ENCODE data around the gene TF.

The TF gene

GRCh38 chr3:133733226-133733625 is 13.0 kb upstream of the TF start:
- H3K27me3 ChIP-seq (replicated peaks; ENCODE audit: control insufficient read depth, insufficient read depth, low read length) = no peaks in the 10 kb centered on the region
- H3K36me3 ChIP-seq (ENCODE audit: control insufficient read depth, insufficient read depth, low read length) = no peaks in the 10 kb centered on the region
- no peak for DNase-seq (ENCODE audit: extremely low read depth, insufficient read length)
- H3K4me3 ChIP-seq (replicated peaks; ENCODE audit: low read depth, low read length) = no peak overlapping the region
- TF ChIP-seq CTCF (IDR thresholded peaks at IDR 0.05; ENCODE audit: insufficient read depth, low read length, poor library complexity, severe bottlenecking) = no peak

- TF ChIP-seq CTCF (IDR thresholded peaks at IDR 0.05; ENCODE audit: insufficient read depth, low read length, poor library complexity, severe bottlenecking) = no peak
- no peak overlapping the region for H3K4me3 ChIP-seq (replicated peaks; ENCODE audit: low read depth, low read length)
- no peaks in the 10 kb centered on the region for H3K27me3 ChIP-seq (replicated peaks; ENCODE audit: control insufficient read depth, insufficient read depth, low read length)
- H3K36me3 ChIP-seq (ENCODE audit: control insufficient read depth, insufficient read depth, low read length) = no peaks in the 10 kb centered on the region
- no peak for DNase-seq (ENCODE audit: extremely low read depth, insufficient read length)
Observed at GRCh38 chr3:133734305-133734704, 11.9 kb upstream of the TF start.

GRCh38 chr3:133742351-133743091 is 3.7 kb upstream of the TF start:
- H3K4me3 ChIP-seq (replicated peaks; ENCODE audit: low read depth, low read length) = no peak overlapping the region
- no peak for DNase-seq (ENCODE audit: extremely low read depth, insufficient read length)
- no peak for TF ChIP-seq CTCF (IDR thresholded peaks at IDR 0.05; ENCODE audit: insufficient read depth, low read length, poor library complexity, severe bottlenecking)
- no peaks in the 10 kb centered on the region for H3K36me3 ChIP-seq (ENCODE audit: control insufficient read depth, insufficient read depth, low read length)
- no peaks in the 10 kb centered on the region; the same call in 1 of the 2 replicates for H3K27me3 ChIP-seq (replicated peaks; ENCODE audit: control insufficient read depth, insufficient read depth, low read length)

- H3K4me3 ChIP-seq (replicated peaks; ENCODE audit: low read depth, low read length) = no peak overlapping the region
Observed at GRCh38 chr3:133744241-133744640, 2.0 kb upstream of the TF start.

GRCh38 chr3:133745108-133745507 is 1.1 kb upstream of the TF start:
- no peaks in the 10 kb centered on the region; the same call in 1 of the 2 replicates for H3K27me3 ChIP-seq (replicated peaks; ENCODE audit: control insufficient read depth, insufficient read depth, low read length)
- DNase-seq (ENCODE audit: extremely low read depth, insufficient read length) = no peak
- H3K4me3 ChIP-seq (replicated peaks; ENCODE audit: low read depth, low read length) = no peak overlapping the region
- H3K36me3 ChIP-seq (ENCODE audit: control insufficient read depth, insufficient read depth, low read length) = no peaks in the 10 kb centered on the region
- no peak for TF ChIP-seq CTCF (IDR thresholded peaks at IDR 0.05; ENCODE audit: insufficient read depth, low read length, poor library complexity, severe bottlenecking)

More at GRCh38 chr3:133744241-133744640, 2.0 kb upstream of the TF start:
- Histone ChIP-seq H3K27me3 (replicated peaks; ENCODE audit: control insufficient read depth, insufficient read depth, low read length) (no peaks in the 10 kb centered on the region; the same call in 1 of the 2 replicates), H3K36me3 (ENCODE audit: control insufficient read depth, insufficient read depth, low read length) (no peaks in the 10 kb centered on the region)
- TF ChIP-seq CTCF (IDR thresholded peaks at IDR 0.05; ENCODE audit: insufficient read depth, low read length, poor library complexity, severe bottlenecking) = no peak
- DNase-seq (ENCODE audit: extremely low read depth, insufficient read length) = no peak
